ENCODE measurements around the gene UBE2D2. TPM values are rescaled to one million over a fixed set of nuclear protein-coding genes. Genes with fewer than 3 reads are reported as not detected.

The UBE2D2 gene
- total and polyA plus RNA-seq, 2 experiments from 2014 or later: 120 to 172 TPM

GRCh38 chr5:139636207-139636792 is 75.2 kb downstream of the UBE2D2 start:
- Histone ChIP-seq H3K36me3 (ENCODE audit: insufficient read depth) (no peaks in the 10 kb centered on the region), H3K79me2 (replicated peaks; ENCODE audit: insufficient read depth) (no peaks in the 10 kb centered on the region; the same call in 1 of the 2 replicates), H2AFZ (no peak overlapping the region), H3K27ac (ENCODE audit: low read depth) (no peak overlapping the region), H3K4me3 (peak overlapping the region; percentile 65; the same call in 1 of the 2 replicates), H3K9me2 (ENCODE audit: insufficient read depth) (no peaks in the 10 kb centered on the region), H4K20me1 (replicated peaks; ENCODE audit: insufficient read depth) (peaks cover 6% of the 10 kb centered on the region), H3K4me2 (peak overlapping the region; percentile 96), H3F3A (replicated peaks; ENCODE audit: low read depth) (peaks cover 64% of the 10 kb centered on the region), H3K27me3 (ENCODE audit: insufficient read depth) (no peaks in the 10 kb centered on the region), H3K4me1 (ENCODE audit: insufficient read depth) (peaks cover 66% of the 10 kb centered on the region)
- Mint-ChIP-seq H3K27me3 (ENCODE audit: insufficient read depth, low read depth, poor library complexity) (peaks cover 44% of the 10 kb centered on the region), H3K4me1 (peaks cover 64% of the 10 kb centered on the region), H3K27ac (peak overlapping the region; percentile 81), H3K9me3 (no peaks in the 10 kb centered on the region), H3K4me3 (peak overlapping the region; percentile 71; the same call in 2 of the 3 replicates), H3K36me3 (ENCODE audit: low read depth) (no peaks in the 10 kb centered on the region)
- TF ChIP-seq ZNF114 (CRISPR knock-in tag; IDR thresholded peaks at IDR 0.05): no peak
- no peak for TF ChIP-seq POLR2AphosphoS5 (IDR thresholded peaks at IDR 0.05; ENCODE audit: low read depth)
- no peak for TF ChIP-seq NANOG (IDR thresholded peaks at IDR 0.05; ENCODE audit: borderline replicate concordance)
- TF ChIP-seq JUNB (IDR thresholded peaks at IDR 0.05; ENCODE audit: unreplicated experiment): no peak
- TF ChIP-seq ETS1 (IDR thresholded peaks at IDR 0.05): no peak
- no peak for TF ChIP-seq REST (IDR thresholded peaks at IDR 0.05; ENCODE audit: unreplicated experiment)
- no peak for TF ChIP-seq EZH2phosphoT487 (IDR thresholded peaks at IDR 0.05; ENCODE audit: unreplicated experiment)
- no peak for TF ChIP-seq EZH2 (IDR thresholded peaks at IDR 0.05; ENCODE audit: low read depth, unreplicated experiment)
- no peak for TF ChIP-seq ZNF462 (CRISPR knock-in tag; IDR thresholded peaks at IDR 0.05)
- no peak for TF ChIP-seq ZNF331 (CRISPR knock-in tag; IDR thresholded peaks at IDR 0.05; ENCODE audit: low read depth)
- TF ChIP-seq CREB1 (CRISPR knock-in tag; IDR thresholded peaks at IDR 0.05; ENCODE audit: low read depth): no peak
- no peak for TF ChIP-seq STAT1 (IDR thresholded peaks at IDR 0.05; ENCODE audit: unreplicated experiment)
- no peak for TF ChIP-seq CTCF (conservative IDR thresholded peaks at IDR 0.05; ENCODE audit: low read depth in 2 of 2)
- ATAC-seq: no peak
- no peak for DNase-seq (ENCODE audit: low spot score)
